Fibroblast of the conjunctiva (primary cell): Measurements from ENCODE around the gene KLF7.
A peak's percentile ranks its signal among the peaks of the same experiment; 100 is the strongest.

Experiments
- DNase-seq: peaks from one replicate; pipeline ENCODE4 v3.0.0-alpha.2; 2010; ENCODE audit warnings: low read depth

KLF7 gene

DNA sequence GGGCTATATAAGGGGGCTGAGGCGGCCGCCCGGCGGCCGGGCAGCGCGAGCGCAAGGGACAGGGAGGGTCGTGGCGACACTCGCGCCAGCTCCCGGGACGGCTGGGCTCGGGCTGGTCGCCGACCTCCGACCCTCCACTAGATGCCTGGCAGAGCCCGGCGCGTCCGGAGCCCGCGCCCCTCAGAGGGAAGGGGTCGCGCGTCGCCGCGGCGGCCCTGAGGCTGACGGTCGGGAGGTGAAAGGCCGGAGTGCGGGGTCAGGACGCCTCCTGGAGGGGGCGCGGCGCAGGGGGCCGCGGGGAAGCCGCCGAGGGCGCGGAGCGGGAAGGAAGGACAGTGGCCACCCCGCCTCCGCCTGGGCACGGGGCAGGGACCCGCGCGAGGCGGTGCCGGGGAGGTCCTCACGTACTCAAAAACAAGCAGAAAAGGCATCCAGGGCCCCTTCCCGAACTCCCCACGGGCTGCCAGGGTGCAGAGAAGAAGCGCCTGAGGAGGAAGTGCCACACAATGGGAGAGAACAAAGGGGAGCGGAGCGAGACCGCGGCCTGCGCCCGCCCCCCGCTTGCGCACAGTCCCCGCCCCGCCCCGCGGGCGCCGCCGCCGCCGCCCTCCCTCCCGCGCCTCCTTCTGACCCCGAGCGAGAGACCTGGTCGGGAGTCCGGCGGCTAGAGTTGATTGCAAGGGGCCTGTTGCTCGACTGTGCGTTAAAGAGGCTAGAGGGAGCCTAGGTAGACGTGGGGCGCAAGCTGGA lies 776 bp upstream of the KLF7 start:
- peak; percentile 68 for DNase-seq

- DNase-seq, result peak; percentile 100
Measured at GRCh38 chr2:207166039-207166348, 246 bp upstream of the KLF7 start.

- DNase-seq, result no peak
Measured at GRCh38 chr2:207164006-207164831, 1.5 kb downstream of the KLF7 start.

DNA sequence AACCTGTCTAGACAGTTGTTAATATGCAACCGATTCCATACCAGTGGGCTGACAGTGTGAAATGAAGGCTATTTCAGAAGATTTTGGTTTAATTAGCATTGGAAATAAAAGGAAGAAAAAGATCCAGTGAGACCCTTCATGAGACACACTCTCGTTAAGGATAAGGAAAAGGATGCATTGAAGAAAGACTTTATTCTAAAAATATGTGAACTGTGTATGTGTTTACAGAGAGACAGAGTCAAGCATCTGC lies 2.1 kb downstream of the KLF7 start:
- no peak for DNase-seq

DNA sequence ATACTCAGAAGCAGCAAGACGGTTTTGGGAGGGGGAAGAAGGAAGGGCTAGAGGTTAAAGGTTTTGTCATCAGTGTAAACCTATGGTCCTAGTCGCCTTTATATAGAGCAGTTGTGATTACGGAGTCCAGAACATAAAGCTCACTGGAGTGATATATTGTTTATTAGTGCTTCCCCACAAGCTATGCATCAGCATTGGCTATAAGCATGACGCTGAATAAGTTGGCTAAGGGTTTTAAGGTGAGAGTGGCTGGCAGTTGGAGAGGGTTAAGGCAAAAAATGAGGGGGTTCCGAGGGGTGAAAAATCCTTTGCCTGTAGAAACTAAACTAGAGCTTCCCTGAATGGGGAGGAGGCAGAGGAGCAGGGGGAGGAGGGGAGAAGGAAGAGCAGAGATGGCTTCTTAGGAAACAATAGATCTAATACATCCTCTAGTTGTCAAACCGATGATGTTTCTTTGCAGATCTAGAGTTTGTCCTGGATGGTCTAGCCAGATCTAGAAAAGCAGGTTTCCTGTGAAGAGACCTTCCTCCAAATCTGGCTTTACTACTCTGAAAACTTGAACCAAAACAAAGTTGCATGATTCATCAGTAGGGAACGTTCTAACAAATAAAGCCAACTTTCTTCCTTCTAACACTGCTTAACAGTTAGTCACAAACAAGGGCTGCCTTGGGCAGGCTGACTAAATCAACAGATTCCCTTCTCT lies 2.5 kb downstream of the KLF7 start:
- DNase-seq, result peak; percentile 83

GRCh38 chr2:207162316-207162715 lies 3.4 kb downstream of the KLF7 start:
- DNase-seq, result no peak

GRCh38 chr2:207161247-207162123 lies 4.3 kb downstream of the KLF7 start:
- DNase-seq, result no peak

GRCh38 chr2:207160115-207160514 lies 5.6 kb downstream of the KLF7 start:
- DNase-seq, result no peak

GRCh38 chr2:207159002-207159401 lies 6.7 kb downstream of the KLF7 start:
- no peak for DNase-seq

GRCh38 chr2:207157731-207158130 lies 8.0 kb downstream of the KLF7 start:
- DNase-seq, result no peak

DNA sequence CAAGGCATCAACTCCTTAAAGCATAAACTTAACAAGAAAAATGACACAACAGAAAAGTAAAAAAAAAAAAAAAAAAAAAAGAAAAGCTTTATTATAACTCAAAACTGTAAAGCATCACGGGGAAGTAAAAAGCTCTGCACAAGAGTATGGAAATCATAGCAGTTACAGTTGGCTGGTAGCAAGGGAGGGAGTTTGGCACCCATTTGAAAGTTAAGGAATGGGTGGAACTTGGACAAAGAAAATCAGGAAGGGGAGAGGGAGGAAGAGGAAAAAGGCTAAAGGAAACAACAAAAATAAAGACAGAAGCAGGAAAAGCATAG lies 8.6 kb downstream of the KLF7 start:
- DNase-seq, result no peak

DNA sequence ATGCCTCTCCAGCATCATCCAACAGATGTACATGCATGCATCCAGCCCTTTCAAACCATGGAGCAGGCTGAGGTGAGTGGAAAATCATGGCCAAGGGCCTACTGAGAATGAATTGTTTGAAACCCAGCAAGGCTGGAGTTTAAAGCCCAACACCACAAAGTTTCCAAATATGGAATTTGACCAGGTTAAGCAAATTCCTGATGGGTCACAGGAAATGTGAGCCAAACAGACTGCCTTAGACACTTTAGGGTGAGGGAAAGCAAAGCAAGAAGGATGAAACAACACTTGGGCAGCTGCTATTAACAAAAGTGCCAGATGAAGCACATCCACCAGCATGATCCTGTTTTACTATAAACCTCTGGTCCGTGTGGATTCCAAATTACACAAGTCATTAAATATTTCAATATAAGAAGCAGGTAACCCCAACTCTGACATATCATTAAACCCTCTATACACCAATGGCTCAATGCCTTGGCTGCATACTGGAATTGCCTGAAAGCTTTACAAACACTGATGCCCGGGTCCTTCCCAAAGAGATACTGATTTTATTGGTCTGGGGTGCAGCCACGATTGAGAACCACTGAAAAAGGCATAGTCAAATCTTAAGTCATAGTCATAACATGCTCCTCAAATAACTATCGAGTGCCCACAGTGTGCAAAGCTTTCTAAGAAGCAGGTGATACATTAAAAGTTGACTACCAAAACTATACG lies 9.1 kb downstream of the KLF7 start:
- DNase-seq, result no peak

DNA sequence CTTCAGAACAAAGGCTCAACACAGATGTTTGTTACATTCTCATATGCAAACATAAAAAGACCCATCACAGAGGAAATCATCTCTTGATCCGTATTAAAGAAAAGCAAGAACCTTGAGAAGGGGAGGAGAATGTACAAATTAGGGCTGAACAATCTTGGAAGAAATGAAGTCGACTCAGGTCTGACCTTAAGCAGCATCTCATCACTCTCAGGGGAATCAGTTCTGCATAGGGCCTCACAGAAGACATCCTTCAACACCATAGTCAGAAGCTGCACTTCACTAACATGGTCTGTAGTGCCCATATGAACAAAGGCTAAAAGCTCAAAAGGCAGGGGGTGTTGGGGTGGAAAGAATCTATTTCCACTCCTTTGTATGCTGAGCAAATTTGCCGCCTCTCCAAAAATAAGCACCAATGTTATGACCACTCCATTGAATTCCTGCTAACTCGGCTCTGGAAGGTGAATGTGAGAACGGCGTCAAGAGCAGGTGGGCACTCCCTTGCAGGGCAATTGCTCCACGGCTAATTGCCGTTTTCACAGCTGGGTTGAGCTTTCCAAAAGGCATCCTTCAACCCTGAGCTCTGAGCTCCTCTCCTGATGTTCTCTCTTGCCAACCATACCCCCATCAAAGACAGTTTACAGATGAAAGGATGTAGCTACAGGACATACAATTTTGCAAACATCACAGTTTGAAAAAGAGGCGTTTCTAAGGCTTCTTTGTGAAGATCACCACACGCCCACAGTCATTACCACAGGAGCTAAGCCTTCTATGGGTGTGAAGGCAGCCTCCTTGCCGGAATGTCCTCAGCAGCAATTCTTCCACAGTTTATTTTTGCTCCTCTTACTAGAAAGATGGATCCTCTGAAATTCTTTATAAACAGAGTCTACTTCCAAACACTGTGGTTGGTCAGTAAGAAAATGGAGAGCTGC lies 10.0 kb downstream of the KLF7 start:
- DNase-seq, result no peak

GRCh38 chr2:207154556-207155510 lies 10.9 kb downstream of the KLF7 start:
- DNase-seq, result no peak

GRCh38 chr2:207153266-207153975 lies 12.3 kb downstream of the KLF7 start:
- no peak for DNase-seq

- no peak for DNase-seq
Measured at GRCh38 chr2:207151048-207151447, 14.7 kb downstream of the KLF7 start.

DNA sequence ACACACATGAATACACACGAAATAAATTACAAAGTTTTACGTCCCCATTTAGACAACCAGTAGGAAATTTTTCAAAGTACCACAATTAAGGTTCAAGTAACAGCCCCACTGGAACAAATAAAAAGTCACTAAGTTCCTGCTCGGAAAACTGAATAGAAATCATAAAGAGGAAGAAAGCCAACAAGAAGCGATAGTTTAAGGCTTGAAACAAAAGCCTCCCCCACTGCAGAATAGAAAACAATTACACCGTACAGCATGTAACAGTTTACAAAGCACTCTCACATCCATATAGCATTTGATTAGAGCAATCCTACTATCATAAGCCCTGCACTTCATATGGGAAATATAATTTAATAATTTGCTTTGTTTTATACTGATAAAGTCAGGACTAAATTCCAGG lies 15.5 kb downstream of the KLF7 start:
- DNase-seq, result no peak

DNA sequence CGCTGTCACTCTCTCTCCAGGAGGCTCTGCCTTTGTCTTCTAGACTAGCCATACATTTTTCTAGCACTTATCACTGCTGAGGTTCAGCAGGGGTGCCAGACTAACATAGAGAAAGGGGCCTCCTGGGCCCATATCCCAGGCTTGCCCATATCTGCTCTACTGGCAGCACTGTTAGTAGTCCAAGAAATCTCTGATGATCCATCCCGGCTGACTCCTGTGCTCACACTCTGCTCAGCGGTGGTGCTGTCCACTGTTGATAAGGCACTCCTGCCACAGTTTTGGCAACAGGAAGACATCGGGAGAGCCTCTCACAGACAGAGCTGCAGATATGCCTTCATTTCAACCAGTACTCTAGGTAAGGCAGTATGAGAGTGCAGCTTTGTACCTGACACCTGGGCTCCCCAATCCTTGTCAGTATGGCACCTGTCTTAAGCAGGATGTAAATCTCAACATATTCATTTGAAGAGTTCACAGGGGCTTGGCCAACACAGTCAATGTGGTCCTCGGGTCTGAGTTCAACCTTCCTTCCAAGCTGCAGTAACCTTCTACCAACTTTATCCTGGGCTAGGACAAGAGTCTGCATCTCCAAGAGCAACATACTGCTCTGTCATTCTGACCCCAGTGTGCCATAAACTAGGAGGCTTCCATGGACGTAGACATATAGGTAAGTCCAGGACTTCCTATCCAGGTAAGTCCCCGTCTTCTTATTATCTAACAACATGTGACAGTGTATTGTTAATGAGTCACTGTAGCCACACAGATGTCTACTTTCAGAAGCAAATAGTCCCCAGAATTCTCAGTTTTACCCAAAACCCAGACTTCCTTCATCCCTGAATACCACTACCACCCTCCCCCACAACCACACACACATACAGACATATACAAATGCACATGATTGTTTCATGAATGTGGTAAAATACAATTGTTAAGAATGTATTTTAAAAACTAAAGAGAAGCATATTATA lies 16.2 kb downstream of the KLF7 start:
- DNase-seq, result no peak
